GM23248 (cell line): ENCODE data around the gene KDM8.

Experiments used
- EZH2 ChIP-seq: fragments of 200-600 bp; sonication (generic); IDR thresholded peaks from 2 replicates; pipeline ENCODE4 v1.6.1; 2018; ENCODE audit warnings: antibody characterized with exemption, mild to moderate bottlenecking; ENCODE audit not compliant: insufficient read depth, poor library complexity, severe bottlenecking
- EZH2phosphoT487 ChIP-seq: fragments of 200-600 bp; sonication (generic); IDR thresholded peaks from 2 replicates; pipeline ENCODE4 v1.6.1; 2018; ENCODE audit warnings: antibody characterized with exemption, moderate library complexity, mild to moderate bottlenecking, low read depth; ENCODE audit not compliant: insufficient read depth

GRCh38 chr16:27185776-27186130 is 17.6 kb upstream of the KDM8 start:
- TF ChIP-seq EZH2 (no peak), EZH2phosphoT487 (no peak)
